ENCODE measurements around the gene EIF3L. TPM values are rescaled to one million over a fixed set of nuclear protein-coding genes. Genes with fewer than 3 reads are reported as not detected.
A peak's percentile ranks its signal among the peaks of the same experiment; 100 is the strongest.

EIF3L gene
- total and polyA plus RNA-seq, 8 donors: 310 to 1,258 (median 1,142) TPM

DNA sequence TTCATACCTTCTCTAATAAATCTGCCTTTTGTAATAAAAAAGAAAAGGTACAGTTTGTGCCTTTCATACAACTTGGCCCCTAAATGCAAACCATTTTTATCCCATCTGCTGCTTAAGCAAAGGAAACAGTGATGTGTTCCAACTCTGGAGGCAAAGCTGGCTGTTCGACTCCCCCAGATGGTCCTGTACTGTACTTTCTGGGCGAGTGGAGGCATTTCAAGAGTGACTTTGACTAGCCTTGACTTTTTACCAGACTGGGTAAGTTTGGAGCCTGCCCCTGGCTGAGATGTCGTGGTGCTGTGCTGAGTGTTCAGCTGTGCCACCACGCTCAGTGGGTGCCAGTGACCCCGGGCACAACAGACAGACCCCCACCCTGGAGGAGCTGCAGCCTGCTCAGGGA lies 67.1 kb downstream of the EIF3L start:
- Histone ChIP-seq H3K27ac (no peak overlapping the region), H3K36me3 (peaks cover 0 to 89% of the 10 kb centered on the region in 2 donors), H3K9me3 (no peaks in the 10 kb centered on the region), H3K4me1 (peaks cover 0 to 35% of the 10 kb centered on the region in 2 donors), H3K27me3 (no peaks in the 10 kb centered on the region), H3K4me3 (no peak overlapping the region)
- ATAC-seq (no peak), DNase-seq (no peak)
- intact Hi-C loops (cut with DNase I): no loop called here
- TF ChIP-seq, protein P1, sequence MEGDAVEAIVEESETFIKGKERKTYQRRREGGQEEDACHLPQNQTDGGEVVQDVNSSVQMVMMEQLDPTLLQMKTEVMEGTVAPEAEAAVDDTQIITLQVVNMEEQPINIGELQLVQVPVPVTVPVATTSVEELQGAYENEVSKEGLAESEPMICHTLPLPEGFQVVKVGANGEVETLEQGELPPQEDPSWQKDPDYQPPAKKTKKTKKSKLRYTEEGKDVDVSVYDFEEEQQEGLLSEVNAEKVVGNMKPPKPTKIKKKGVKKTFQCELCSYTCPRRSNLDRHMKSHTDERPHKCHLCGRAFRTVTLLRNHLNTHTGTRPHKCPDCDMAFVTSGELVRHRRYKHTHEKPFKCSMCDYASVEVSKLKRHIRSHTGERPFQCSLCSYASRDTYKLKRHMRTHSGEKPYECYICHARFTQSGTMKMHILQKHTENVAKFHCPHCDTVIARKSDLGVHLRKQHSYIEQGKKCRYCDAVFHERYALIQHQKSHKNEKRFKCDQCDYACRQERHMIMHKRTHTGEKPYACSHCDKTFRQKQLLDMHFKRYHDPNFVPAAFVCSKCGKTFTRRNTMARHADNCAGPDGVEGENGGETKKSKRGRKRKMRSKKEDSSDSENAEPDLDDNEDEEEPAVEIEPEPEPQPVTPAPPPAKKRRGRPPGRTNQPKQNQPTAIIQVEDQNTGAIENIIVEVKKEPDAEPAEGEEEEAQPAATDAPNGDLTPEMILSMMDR (IDR thresholded peaks at IDR 0.05): no peak

DNA sequence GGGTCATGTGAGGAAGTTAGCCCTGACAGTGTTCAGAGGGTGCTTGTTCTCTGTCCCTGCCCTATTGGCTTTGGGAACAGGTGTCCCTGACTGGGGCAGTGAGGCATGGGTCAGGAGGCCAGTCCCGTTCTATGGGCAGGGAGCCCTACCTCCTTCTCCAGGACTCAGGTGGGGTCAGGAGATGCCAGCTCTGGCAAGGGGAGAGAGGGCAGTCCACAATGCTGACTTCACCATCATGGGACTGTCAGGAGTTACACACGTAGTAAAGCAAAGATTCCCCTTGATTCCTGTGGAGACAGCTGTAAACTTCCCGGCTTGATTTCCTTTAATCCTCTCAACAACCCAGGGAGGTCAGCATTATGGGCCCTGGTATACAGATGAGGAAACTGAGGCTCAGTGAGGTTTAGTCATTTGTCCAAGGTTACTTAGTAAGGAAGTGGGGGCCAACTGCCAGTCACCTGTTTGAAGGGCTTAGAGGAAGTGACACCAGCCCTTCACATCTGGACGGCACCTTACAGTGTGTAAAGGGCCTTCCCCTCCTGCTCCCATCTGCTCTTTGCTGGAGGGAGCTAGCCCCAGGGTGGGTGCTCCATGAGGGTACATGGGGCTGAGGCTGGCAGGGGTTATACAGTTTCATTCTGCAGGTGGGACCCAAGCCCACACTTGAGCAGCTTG lies 68.8 kb downstream of the EIF3L start:
- Histone ChIP-seq H3K27me3 (no peaks in the 10 kb centered on the region), H3K36me3 (peaks cover 0 to 96% of the 10 kb centered on the region in 2 donors), H3K9me3 (no peaks in the 10 kb centered on the region), H3K4me1 (peaks cover 0 to 25% of the 10 kb centered on the region in 2 donors), H3K4me3 (no peak overlapping the region), H3K27ac (no peak overlapping the region)
- no peak for ATAC-seq
- intact Hi-C loops (cut with DNase I): no loop called here
- TF ChIP-seq, protein P1 (IDR thresholded peaks at IDR 0.05): no peak
- no peak for DNase-seq

DNA sequence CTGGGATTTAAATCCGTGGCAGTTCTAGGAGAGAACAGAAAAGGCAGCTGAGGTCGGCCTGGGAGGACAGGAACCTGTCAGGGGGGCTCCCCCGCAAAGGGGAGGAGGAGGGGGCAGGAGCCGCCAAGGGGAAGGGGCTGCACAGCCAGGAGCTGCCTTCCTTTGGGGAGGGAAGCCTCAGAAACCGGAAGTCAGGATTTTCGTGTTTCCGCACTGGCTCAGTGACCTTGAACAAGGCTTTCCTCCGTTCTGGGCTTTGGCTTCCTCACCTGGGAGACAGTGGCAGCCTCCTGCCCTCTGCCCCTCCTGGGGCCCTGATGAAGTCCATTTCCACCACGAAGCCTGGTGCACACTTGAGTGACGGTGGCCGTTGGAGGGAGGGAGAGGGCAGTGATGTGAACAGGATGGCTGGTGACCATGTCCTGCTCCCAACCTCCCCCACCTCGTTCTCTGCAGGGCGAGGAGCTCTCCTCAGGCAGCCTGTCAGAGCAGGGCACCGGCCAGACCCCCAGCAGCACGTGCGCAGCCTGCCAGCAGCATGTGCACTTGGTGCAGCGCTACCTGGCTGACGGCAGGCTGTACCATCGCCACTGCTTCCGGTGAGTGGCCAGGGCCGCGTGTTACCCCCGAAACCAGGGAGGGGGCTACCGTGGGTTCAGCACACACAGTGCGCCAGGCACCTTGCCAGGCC lies 69.5 kb downstream of the EIF3L start:
- no peak overlapping the region for H3K4me3 ChIP-seq
- intact Hi-C loops (cut with DNase I): no loop called here
- H3K27me3 ChIP-seq: no peaks in the 10 kb centered on the region
- DNase-seq (no peak), ATAC-seq (no peak)
- H3K4me1 ChIP-seq: peaks cover 0 to 19% of the 10 kb centered on the region in 2 donors
- no peaks in the 10 kb centered on the region for H3K9me3 ChIP-seq
- peaks cover 0 to 96% of the 10 kb centered on the region in 2 donors for H3K36me3 ChIP-seq
- TF ChIP-seq, protein P1 (IDR thresholded peaks at IDR 0.05): no peak
- peak overlapping the region in 1 of 2 donors; percentile 8 for H3K27ac ChIP-seq

DNA sequence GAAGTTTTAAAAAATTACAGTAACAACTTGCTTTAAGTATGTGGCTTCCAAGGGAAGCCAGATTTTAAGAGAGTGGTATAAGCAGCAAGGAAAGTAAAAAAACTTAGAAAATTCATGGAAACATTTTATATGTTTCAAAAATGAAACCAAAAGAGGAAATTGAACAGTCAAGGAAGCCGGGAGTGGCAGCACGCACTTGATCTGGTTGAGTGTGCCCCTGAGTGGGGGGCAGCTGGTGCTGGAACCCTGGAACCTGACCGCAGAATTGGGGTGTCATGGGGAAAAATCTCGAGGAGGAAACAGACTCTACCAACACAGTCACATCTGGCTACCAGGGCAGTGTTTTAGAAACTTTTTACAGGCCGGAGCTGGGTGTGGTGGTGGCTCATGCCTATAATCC lies 70.9 kb downstream of the EIF3L start:
- Histone ChIP-seq H3K36me3 (peaks cover 0 to 96% of the 10 kb centered on the region in 2 donors), H3K4me3 (no peak overlapping the region), H3K4me1 (peaks cover 0 to 19% of the 10 kb centered on the region in 2 donors), H3K27me3 (no peaks in the 10 kb centered on the region), H3K27ac (peak overlapping the region in 1 of 2 donors; percentile 34), H3K9me3 (no peaks in the 10 kb centered on the region)
- ATAC-seq (no peak), DNase-seq (no peak)
- intact Hi-C loops (cut with DNase I): no loop called here
- TF ChIP-seq, protein P1 (IDR thresholded peaks at IDR 0.05): no peak

DNA sequence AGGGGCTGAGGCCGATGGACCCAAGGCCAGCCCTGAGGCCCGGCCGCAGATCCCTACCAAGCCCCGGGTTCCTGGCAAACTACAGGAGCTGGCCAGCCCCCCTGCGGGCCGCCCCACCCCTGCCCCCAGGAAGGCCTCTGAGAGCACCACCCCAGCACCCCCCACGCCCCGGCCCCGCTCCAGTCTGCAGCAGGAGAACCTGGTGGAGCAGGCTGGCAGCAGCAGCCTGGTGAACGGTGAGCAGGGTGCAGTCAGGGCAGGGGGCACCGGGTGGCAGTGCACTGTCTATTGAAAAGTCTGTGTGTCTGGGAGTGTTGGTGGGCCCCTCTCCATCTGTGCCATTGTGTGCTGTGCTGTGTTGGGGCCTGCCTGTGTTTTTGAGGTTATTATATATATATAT lies 73.0 kb downstream of the EIF3L start:
- Histone ChIP-seq H3K27me3 (no peaks in the 10 kb centered on the region), H3K4me3 (no peak overlapping the region), H3K36me3 (peaks cover 0 to 96% of the 10 kb centered on the region in 2 donors), H3K4me1 (peaks cover 0 to 19% of the 10 kb centered on the region in 2 donors), H3K9me3 (no peaks in the 10 kb centered on the region), H3K27ac (no peak overlapping the region)
- intact Hi-C loops (cut with DNase I): no loop called here
- TF ChIP-seq, protein P1 (IDR thresholded peaks at IDR 0.05): no peak
- no peak for ATAC-seq
- no peak for DNase-seq
